CD4-positive, alpha-beta T cell treated with Interleukin-12 subunit alpha and Interleukin-12 subunit beta, for 1 hour (primary cell): ENCODE data around the gene ITGBL1.

Experiments used
- DNase-seq: peaks from one replicate; pipeline ENCODE4 v3.0.0-alpha.2; 2020

The ITGBL1 gene

GRCh38 chr13:101451641-101452040 is 834 bp upstream of the ITGBL1 start:
- DNase-seq, result no peak

GRCh38 chr13:101453784-101454201 is 1.3 kb downstream of the ITGBL1 start:
- DNase-seq, result no peak

GRCh38 chr13:101454767-101455166 is 2.3 kb downstream of the ITGBL1 start:
- no peak for DNase-seq

GRCh38 chr13:101455863-101456262 is 3.4 kb downstream of the ITGBL1 start:
- no peak for DNase-seq

GRCh38 chr13:101457176-101457575 is 4.7 kb downstream of the ITGBL1 start:
- DNase-seq, result no peak

- DNase-seq, result no peak
These were observed 13.4 kb downstream of the ITGBL1 start for GRCh38 chr13:101465877-101466276.

GRCh38 chr13:101467415-101467814 is 14.9 kb downstream of the ITGBL1 start:
- DNase-seq, result no peak

- DNase-seq, result no peak
These were observed 21.0 kb downstream of the ITGBL1 start for GRCh38 chr13:101473458-101473857.

- DNase-seq, result no peak
These were observed 22.0 kb downstream of the ITGBL1 start for GRCh38 chr13:101474419-101474957.

- no peak for DNase-seq
These were observed 23.1 kb downstream of the ITGBL1 start for GRCh38 chr13:101475536-101475935.

- no peak for DNase-seq
These were observed 28.9 kb downstream of the ITGBL1 start for GRCh38 chr13:101481421-101481820.

- no peak for DNase-seq
These were observed 34.4 kb downstream of the ITGBL1 start for GRCh38 chr13:101486708-101487437.

GRCh38 chr13:101487438-101487830 is 35.0 kb downstream of the ITGBL1 start:
- DNase-seq, result no peak

GRCh38 chr13:101488734-101489133 is 36.3 kb downstream of the ITGBL1 start:
- DNase-seq, result no peak

- DNase-seq, result no peak
These were observed 37.3 kb downstream of the ITGBL1 start for GRCh38 chr13:101489643-101490405.

- DNase-seq, result no peak
These were observed 38.0 kb downstream of the ITGBL1 start for GRCh38 chr13:101490406-101491015.

- DNase-seq, result no peak
These were observed 39.9 kb downstream of the ITGBL1 start for GRCh38 chr13:101492251-101492910.

GRCh38 chr13:101493541-101493940 is 41.1 kb downstream of the ITGBL1 start:
- no peak for DNase-seq

- DNase-seq, result no peak
These were observed 46.9 kb downstream of the ITGBL1 start for GRCh38 chr13:101499406-101499805.

GRCh38 chr13:101502618-101503017 is 50.1 kb downstream of the ITGBL1 start:
- no peak for DNase-seq

GRCh38 chr13:101511161-101511560 is 58.7 kb downstream of the ITGBL1 start:
- DNase-seq, result no peak

- DNase-seq, result no peak
These were observed 59.3 kb downstream of the ITGBL1 start for GRCh38 chr13:101511766-101512165.

GRCh38 chr13:101512650-101513049 is 60.2 kb downstream of the ITGBL1 start:
- no peak for DNase-seq
